Hematopoietic multipotent progenitor cell treated with erythropoietin and hydrocortisone succinate and interleukin-3 and kit ligand, for 4 days (in vitro differentiated cells): ENCODE measurements around the gene ZFYVE21.
"Not testable (repeated sequence)": the region's sequence is repeated elsewhere in the genome, so short reads cannot be mapped to it uniquely, and the experiment has no call there.

ENCODE experiments used
- DNase-seq: peaks from one replicate; pipeline ENCODE4 v3.0.0-alpha.2; 2015

The ZFYVE21 gene

DNA sequence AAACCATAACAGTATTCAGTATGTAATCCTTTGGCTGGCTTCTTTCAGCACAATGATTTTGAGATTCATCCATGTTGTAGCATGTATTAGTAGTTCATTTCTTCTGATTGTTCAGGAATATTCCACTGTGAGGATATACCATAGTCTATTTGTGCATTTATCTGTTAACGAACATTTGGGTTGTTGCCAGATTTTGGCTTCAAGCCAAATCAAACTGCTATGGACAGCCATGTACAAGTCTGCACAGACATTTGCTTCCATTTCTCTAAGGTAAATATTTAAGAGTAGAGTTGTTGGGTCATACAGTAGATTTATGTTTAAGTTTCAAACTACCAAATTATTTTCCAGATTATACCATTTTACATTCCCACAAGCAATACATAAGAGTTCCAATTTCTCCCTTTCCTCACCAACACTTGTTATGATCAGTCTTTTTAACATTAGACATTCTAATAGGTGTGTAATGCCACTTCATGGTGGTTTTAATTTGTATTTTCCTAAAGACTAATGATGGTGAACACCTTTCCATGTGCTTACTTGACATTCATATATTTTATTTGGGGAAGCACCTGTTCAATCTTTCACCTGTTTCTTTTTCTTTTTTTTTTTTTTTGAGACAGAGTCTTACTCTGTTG lies 56.6 kb downstream of the ZFYVE21 start:
- DNase-seq: no peak

DNA sequence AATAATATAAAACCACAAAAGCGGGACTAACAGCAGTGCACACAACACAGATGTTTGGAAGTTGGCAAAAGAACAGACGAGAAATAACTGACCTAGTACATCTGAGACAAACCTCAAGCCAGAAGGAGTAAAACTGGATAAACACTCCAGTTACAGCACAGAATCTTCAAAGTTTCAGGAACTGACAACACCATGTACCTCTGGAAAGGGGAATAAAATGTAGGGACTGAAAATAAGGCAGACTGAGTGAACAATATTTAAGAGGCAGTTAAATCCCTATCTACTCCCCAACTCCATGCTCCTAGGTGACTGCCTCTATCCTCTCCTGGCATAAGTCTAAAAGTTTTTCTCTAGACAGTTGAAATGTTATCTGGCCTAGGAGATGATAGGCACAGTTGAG lies 57.9 kb downstream of the ZFYVE21 start:
- DNase-seq: no peak

DNA sequence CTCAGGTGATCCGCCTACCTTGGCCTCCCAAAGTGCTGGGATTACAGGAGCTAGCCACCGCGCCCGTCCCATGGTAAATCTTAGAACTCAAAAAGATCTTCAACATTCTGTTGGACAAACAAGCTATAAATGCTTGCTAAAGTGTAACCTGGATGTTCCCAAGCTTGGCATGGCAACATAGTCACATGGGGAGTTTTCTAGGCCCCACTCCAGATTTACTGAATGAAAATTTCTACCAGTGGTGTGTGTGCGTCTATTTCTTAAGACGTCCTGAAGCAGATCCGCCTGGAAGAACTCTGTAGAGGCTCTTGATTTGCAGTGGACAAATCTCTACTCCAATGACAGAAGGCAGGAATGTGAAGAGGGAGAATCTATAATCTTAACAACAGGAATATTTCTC lies 59.9 kb downstream of the ZFYVE21 start:
- no peak for DNase-seq

DNA sequence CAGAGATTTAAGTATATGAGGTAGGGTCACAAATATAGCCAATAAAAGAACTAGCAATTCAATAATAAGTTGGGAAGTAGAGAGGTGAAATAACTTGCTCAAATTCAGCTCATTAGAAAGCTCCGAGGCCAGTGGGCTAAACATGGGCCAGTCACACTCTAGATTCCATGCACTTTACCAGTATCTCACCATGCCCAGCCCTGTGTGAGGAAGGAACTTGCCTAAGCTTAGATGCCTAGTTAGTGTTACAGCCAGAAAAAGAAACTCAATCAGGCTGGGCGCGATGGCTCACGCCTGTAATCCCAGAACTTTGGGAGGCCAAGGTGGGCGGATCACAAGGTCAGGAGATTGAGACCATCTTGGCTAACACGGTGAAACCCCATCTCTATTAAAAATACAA lies 60.7 kb downstream of the ZFYVE21 start:
- not testable (repeated sequence) for DNase-seq

DNA sequence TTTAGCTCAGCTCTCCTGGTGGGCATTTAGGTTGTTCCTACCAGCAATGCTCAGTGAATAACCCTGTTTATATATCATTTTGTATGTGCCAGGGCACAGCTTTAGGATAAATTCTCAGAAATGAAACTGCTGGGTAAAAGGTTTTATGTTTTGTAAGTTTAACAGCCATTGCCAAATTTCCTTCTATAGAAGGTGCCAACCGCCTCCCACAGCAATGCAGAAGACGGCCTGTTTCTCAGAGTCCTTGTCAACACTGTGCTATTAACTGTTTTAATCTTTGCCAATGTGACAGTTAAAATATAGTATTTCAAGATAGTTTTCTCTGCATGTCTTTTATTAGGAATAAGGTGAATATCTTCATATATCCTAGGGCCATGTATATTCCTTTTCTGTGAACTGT lies 66.8 kb downstream of the ZFYVE21 start:
- no peak for DNase-seq
